Testis (tissue), 5 donors: ENCODE measurements around the gene PRKN. TPM values are rescaled to one million over a fixed set of nuclear protein-coding genes. Genes with fewer than 3 reads are reported as not detected.

Source experiments
- DNase-seq: peaks from one replicate; pipeline ENCODE4 v3.0.0-alpha.2; 2019
- H3K27ac ChIP-seq, 2 donors: fragments of 200-600 bp; sonication (generic); one replicate each; pipeline ENCODE4 v1.5.1; 2019
- H3K27me3 ChIP-seq: fragments of 200-600 bp; sonication (generic); one replicate; pipeline ENCODE4 v1.5.1; 2019
- H3K36me3 ChIP-seq: fragments of 200-600 bp; sonication (generic); one replicate; pipeline ENCODE4 v1.5.1; 2017; ENCODE audit warnings: low read depth; ENCODE audit errors: missing control alignments
- H3K4me1 ChIP-seq: fragments of 200-600 bp; sonication (generic); one replicate; pipeline ENCODE4 v1.5.1; 2019
- H3K4me3 ChIP-seq, 2 donors: fragments of 200-600 bp; sonication (generic); one replicate each; pipeline ENCODE4 v1.5.1; 2017 to 2019
- H3K9me3 ChIP-seq: fragments of 200-600 bp; sonication (generic); one replicate; pipeline ENCODE4 v1.5.1; 2017
- POLR2A ChIP-seq: fragments of 450-650 bp; IDR thresholded peaks from one replicate; pipeline ENCODE4 v1.6.1; 2017; ENCODE audit warnings: antibody characterized with exemption, mild to moderate bottlenecking, moderate library complexity
- WGBS, 2 donors: methylation state at CpG; one replicate each; pipeline ENCODE4 v1.1.5; 2018; 5-methylcytosine and 5-hydroxymethylcytosine counted together
- intact Hi-C: fragments of 100-400 bp; cut with DNase I; formaldehyde crosslinking; loops from one replicate; pipeline ENCODE4 v1.15.1; 2023; ENCODE audit warnings: low total_unique reads
- long read RNA-seq, 2 donors: transcript quantifications; one replicate each; lab custom pipeline, GENCODE V29; 2026
- polyA plus RNA-seq: library from polyadenylated mRNA; stranded (reverse); fragments of 350-450 nt; fragmentation: Illumina TruSeq; extraction: RNeasy Lipid Tissue Mini Kit (QIAGEN cat#74804); gene quantifications from one replicate; pipeline ENCODE4 v1.2.3, GENCODE V29; 2014; ENCODE audit warnings: low read depth, low replicate concordance; ENCODE audit not compliant: insufficient read depth
- total RNA-seq, 2 donors: library from RNA; depleted of rRNA; stranded (reverse); fragments of >200 nt; gene quantifications; one replicate each; pipeline ENCODE4 v1.2.3, GENCODE V29; 2016
- TF ChIP-seq, protein P1 (sequence below), 3 experiments: fragments of 450-650 bp in 2 of 3; fragments of 200-600 bp in 1 of 3; sonication (generic) in 1 of 3; IDR thresholded peaks; one replicate each; pipeline ENCODE4 v1.5.1; 2016 to 2019; ENCODE audit warnings: antibody characterized with exemption in 3 of 3, mild to moderate bottlenecking in 2 of 3, moderate library complexity in 1 of 3

The PRKN gene
- total RNA-seq (10 to 100 TPM; 28.8 to 34.5 TPM), polyA plus RNA-seq (19.1 TPM)
- long read RNA-seq, donor 1, partial matches to known transcripts: 0 of 2 reads
- long read RNA-seq, donor 1, other reads (novel, unspliced or antisense): 0 of 2 reads
- long read RNA-seq, donor 2, partial matches to known transcripts: 0 of 1 reads
- long read RNA-seq, donor 2, other reads (novel, unspliced or antisense): 0 of 1 reads

DNA sequence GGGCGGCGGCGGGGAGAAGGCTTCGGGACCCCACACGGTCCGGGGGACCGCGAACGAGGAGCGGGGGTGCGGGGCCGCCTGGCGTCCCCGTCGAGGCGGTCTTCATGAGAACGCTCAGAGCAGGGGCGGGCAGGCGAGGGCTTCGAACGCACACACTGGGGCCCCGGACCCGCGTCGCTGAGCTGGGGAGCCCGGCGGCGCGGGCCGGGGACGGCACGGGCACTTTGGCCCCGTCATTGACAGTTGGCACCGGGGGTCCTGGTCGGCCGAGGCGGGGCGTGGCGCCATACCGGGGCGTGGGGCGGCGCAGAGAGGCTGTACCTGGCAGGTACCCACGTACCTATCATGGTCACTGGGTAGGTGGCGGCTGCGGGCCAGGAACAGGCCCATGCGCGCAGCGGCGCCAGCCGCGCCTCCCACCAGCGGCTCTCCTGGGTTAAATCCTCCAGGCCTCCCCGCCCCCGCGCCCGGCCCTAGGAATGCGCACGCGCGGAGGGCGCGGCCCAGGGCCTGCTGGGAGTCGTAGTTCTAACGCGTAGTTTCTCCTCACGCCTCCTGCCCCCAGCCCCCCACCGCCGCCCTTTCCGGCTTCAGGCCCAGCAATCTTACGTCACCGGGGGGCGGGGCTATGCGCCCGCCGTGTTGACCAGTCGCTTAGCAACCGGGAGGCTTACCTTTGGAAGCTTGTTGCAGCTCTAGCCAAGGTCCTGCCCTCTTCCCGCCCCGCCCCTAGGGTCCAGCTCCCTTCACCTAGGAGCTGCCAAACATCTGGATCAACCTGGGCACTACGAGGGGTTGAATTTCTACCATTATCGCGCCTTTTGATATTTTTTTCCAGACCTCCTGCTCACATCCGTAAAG, at the start of gene PRKN, which contains the start of gene PACRG:
PRKN (minus strand) TSS at position 445 of the 861 bp plus-strand sequence.
PACRG (plus strand) TSS at position 653 of the 861 bp plus-strand sequence.
- intact Hi-C loops: no loop called here
- WGBS, 2 donors: 0 to 1% methylated on average over 42 to 64 of the region's 84 CpGs
- Histone ChIP-seq H3K27ac (peak within 1 kb of the TSS; percentile 90 to 93), H3K4me1 (peaks cover 17% of the 10 kb centered on the region), H3K36me3 (no peaks in the 10 kb centered on the region), H3K9me3 (no peaks in the 10 kb centered on the region), H3K27me3 (no peaks in the 10 kb centered on the region), H3K4me3 (peak within 1 kb of the TSS; percentile 86 to 91)
- TF ChIP-seq POLR2A: peak; percentile 74
- TF ChIP-seq, protein P1, sequence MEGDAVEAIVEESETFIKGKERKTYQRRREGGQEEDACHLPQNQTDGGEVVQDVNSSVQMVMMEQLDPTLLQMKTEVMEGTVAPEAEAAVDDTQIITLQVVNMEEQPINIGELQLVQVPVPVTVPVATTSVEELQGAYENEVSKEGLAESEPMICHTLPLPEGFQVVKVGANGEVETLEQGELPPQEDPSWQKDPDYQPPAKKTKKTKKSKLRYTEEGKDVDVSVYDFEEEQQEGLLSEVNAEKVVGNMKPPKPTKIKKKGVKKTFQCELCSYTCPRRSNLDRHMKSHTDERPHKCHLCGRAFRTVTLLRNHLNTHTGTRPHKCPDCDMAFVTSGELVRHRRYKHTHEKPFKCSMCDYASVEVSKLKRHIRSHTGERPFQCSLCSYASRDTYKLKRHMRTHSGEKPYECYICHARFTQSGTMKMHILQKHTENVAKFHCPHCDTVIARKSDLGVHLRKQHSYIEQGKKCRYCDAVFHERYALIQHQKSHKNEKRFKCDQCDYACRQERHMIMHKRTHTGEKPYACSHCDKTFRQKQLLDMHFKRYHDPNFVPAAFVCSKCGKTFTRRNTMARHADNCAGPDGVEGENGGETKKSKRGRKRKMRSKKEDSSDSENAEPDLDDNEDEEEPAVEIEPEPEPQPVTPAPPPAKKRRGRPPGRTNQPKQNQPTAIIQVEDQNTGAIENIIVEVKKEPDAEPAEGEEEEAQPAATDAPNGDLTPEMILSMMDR (IDR thresholded peaks at IDR 0.05): no peak
- peak; percentile 100 for DNase-seq

GRCh38 chr6:162777091-162777490, 49.5 kb upstream of the PRKN start:
- Histone ChIP-seq H3K27ac (no peak overlapping the region), H3K36me3 (no peaks in the 10 kb centered on the region), H3K9me3 (no peaks in the 10 kb centered on the region), H3K27me3 (no peaks in the 10 kb centered on the region), H3K4me3 (no peak overlapping the region), H3K4me1 (no peaks in the 10 kb centered on the region)
- DNase-seq: no peak
- 91 to 93% methylated on average over 7 of the region's 7 CpGs for WGBS, 2 donors
- no peak for TF ChIP-seq POLR2A
- TF ChIP-seq, protein P1 (IDR thresholded peaks at IDR 0.05): no peak
- intact Hi-C loops: no loop called here

GRCh38 chr6:162773996-162774395, 46.4 kb upstream of the PRKN start:
- Histone ChIP-seq H3K36me3 (no peaks in the 10 kb centered on the region), H3K4me1 (no peaks in the 10 kb centered on the region), H3K9me3 (no peaks in the 10 kb centered on the region), H3K4me3 (no peak overlapping the region), H3K27me3 (no peaks in the 10 kb centered on the region), H3K27ac (no peak overlapping the region)
- no peak for DNase-seq
- TF ChIP-seq, protein P1 (IDR thresholded peaks at IDR 0.05): no peak
- WGBS, 2 donors: 66 to 78% methylated on average over 3 of the region's 3 CpGs
- intact Hi-C loops: no loop called here

DNA sequence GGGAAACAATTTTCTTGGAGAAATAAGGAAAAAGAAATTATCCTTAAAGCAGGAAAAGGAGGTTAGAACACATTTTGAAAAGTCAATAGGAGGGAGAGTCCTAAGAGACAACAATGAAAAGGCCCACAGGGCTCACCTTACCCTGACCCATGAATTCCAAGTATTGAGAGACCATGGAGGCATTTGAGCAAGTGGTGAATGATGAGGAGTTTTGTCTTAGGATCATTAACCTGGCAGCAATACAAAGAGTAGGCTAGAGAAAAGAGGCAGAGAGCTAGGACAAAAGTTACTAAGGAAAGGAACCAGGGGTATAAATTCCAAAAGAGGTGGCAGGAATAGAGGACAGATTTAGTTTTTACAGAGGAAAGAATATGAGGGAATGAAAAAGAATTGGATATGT, 44.9 kb upstream of the PRKN start:
- H3K9me3 ChIP-seq: no peaks in the 10 kb centered on the region
- no peaks in the 10 kb centered on the region for H3K36me3 ChIP-seq
- no peak for DNase-seq
- H3K27ac ChIP-seq: no peak overlapping the region
- no peaks in the 10 kb centered on the region for H3K27me3 ChIP-seq
- H3K4me3 ChIP-seq: no peak overlapping the region
- intact Hi-C loops: no loop called here
- TF ChIP-seq POLR2A: no peak
- TF ChIP-seq, protein P1 (IDR thresholded peaks at IDR 0.05): no peak
- H3K4me1 ChIP-seq: no peaks in the 10 kb centered on the region
